ENCODE data around the gene ADAM19.

Gene ADAM19

DNA sequence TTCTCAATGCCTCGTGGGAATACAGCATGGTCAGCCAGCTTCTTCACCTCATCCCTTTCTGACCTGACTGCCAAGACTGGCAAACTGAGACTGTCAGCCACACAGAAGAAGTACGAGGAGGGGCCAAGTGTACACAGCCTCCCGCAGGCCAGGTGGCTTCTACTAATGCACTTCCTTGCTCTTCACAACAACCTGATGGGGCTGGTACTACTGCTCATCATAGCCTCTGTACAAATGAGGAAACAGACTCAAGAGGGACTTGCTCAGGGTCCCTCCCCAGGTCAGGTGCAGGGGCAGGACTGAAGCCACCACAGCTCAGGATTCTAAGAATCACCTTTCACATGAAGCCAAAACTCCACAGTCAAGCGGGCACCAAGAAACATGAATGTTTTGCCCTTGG lies 94.3 kb downstream of the ADAM19 start:
- no peak for DNase-seq

DNA sequence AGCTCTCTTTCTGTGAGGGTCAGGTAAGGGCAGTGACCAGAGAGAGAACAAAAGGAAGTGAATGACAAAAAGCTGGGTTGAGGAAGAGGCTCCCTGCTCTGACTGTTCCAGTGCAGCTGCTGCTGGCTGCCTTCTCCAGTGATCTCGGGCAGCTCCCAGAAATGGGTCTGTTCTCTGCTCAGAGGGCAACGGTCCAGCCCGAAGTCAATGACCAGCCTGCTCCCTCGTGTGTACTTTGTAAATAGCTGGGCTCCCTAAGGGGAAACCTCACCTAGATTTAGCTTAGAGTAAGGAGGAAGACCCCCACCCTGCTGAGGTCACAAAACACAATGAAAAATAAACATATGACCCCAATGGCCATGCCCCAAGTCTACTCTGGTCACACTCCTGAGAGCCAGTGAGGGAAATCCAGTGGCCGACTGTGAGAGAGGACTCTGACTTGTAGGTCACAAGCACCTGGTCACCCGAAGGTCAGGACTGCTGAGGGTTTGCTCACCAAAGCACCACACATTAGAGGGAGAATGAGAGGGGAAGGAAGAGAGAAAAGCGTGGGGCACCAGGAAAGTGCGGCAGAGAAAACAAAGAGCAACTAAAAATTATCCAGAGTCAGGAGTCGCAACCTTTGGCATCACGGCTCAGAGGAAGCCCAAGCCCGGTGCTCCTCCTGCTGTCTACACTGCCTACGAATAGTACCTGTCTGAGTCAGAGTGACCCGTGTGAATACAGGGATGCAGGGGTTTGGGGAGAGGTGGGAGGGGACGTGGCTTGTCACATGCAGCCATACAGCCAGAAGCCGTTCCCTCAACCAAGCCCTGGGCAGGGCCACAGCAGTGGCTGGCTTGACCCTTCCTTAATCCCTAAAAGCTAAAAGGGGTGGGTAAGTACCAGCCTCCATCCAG lies 95.7 kb downstream of the ADAM19 start:
- no peak for DNase-seq

DNA sequence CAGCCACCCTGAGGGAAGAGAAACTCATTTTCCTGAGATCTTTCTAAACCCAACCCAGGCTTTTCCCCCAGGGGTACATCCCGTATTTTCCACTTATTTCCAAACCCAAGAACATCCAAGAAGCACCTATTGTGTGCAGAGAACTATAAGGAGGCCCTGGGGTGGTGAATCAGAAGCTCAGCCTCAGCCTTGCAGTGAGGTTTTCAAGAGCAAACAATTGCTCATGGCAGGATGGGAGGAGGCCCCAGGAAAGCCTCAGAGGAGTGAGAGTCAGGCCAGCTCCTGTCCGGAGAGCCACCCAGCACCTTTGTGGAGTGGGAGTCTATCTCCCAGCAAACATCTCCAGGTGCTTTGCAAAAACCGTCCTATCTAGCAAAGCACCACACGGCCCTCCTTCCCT lies 96.4 kb downstream of the ADAM19 start:
- DNase-seq = no peak

DNA sequence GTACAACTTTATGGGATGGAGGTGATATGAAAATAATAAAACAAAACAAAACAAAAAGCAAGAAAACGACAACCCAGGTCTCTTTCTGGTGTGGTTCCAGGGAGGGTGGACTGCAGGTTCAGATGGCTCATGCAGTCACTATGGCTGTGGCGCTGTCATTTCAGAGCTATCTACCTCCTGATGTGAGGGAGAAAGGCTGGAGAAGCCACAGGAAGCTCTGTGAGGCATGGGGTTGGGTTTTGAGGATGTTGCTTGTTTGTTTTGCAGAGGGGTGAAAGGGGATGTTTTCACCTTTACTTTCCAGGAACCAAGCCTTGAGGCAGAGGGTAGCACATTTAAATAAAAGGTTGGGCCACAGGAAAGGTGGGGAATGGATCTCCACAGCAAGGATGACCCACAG lies 96.8 kb downstream of the ADAM19 start:
- no peak for DNase-seq

DNA sequence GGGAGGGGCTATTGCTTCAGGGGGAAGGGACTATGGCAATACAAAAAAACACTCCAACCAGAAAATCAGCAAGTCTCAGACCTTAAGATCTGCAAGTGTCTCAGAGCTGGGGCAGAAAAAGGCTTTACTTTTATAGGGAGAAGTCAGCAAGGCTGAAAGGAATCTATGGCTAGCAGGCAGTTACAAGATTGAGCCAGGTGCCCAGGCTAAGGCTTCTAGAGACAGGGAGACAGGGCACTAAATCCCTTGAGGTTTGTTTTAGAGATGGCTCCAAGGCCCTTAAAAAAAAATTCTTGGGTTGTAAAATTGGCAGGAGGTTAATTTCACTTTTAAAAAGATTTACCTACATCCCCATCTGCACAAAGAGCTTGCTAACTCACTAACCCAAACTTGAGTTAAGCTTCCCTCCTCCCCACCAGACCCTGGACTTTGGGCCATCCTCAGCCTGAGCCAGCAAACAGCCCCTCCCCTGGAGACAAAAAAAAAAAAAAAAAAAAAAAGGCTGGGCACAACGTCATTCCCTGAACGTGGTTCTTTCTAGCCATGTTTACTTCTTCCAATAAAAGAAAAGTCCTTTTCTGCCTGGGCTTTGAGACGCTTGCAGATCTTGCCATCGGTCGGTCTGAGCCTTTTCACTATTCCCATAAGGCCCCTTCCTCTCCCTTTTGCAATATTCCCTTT lies 97.6 kb downstream of the ADAM19 start:
- DNase-seq = no peak

DNA sequence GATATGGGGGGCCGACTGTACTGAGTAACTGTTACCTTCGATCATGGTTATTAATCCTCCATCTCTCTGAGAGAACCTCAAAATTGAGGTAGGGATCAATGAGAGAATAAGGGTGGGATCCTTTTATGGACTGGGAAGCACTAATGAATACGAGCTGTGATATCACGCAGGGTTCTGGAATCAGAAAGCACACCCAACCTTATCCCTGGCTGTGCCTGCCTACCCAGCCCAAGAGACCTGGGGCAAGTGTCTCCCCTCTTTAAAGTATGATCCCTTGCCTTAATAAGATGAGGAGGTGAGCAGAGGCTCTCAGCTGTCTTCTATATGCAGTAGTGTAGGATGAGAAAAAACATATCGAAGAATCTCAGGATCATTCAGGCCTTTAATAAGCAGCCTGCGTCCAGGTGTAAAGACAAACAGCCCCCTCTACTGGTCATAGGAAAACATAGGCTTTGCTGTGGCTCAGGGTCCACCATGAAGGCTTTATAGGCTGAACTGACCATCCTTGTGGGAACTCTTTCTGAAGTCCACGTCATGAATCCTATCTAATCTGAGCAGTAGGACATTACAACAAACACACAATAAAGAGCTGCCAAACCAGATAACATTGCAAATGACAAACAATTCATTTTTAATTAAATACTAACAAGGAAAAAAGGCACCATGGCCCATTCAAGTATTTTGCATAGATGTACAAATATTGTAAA lies 98.7 kb downstream of the ADAM19 start:
- DNase-seq = no peak

DNA sequence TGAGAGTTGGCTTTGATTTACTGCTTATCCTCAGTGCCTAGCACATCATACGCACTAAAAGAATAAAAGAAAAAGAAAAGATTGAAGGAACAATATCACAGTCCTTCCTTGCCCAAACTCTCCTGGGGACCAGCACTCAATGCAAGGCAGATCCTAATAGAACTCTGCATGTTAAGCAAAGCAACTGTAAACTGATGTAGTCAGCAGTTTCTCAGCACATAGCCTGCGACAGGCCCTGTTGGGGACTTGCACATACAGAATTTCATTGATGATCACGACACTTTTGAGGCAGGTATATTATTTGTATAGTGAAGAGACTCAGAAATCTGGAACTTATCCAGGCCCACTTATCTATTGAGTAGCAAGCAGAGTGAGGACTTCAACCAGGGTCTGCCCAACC lies 100.1 kb downstream of the ADAM19 start:
- no peak for DNase-seq

DNA sequence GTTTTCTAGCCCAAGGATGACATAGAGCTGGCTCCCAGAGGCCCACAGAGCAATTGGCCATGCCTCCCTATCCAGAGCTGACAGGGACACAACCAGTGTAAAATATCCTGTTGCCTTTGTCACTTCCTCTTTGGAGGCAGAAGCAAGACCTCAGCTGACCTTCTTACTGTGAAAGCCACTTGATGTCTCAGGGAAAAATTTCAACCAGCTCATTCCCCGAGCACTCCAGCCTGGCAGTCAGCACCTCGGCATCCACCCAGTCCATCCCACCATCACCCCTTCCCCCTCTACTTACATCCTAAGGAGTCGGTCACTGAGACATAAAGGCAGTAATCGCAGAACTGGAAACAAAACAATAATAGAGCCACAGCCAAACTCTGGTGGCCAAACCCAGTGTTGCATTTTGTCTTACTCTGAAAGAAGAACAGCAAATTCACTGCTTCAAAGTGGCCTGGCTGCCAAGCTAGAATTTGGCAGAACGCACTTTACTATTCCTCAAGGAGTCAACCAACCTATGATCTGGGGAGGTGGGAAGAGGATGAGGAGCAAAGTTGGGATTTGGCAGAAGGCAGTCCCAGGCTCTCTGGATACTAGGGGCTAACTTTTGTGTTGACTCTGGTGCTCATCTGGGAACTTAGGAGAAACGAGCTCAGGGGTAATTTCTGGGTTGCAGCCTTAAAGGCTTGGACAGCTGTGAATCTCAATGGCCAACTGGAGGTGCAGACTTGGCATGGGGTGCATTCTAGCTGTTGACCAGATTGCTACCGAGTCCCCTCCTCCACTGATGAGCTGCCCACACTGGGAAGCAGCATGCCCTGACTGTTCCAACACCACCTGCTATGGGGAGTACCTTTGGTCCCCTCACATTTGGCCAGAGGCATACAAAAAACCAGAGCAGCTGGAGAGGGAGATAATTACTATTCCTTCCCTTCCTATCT lies 101.9 kb downstream of the ADAM19 start:
- no peak for DNase-seq

DNA sequence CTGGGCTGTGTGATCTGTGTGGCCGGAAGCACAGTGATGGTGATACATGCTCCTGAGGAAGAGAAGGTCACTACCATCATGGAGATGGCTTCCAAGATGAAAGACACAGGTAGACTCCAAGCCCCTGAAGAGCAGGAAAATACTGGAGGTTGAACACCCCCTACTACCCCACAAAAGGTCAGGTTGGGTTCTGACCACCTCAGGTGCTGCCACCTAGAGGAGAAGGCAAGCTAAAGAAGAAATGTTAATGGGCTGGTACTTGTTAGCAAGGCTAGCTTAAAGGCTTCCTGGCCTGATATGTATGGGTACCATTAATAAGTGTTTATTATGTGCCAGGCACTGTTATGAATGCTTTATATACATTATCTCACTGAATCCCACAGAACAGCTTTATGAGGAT lies 103.9 kb downstream of the ADAM19 start:
- peak; percentile 22 to 34 for DNase-seq

DNA sequence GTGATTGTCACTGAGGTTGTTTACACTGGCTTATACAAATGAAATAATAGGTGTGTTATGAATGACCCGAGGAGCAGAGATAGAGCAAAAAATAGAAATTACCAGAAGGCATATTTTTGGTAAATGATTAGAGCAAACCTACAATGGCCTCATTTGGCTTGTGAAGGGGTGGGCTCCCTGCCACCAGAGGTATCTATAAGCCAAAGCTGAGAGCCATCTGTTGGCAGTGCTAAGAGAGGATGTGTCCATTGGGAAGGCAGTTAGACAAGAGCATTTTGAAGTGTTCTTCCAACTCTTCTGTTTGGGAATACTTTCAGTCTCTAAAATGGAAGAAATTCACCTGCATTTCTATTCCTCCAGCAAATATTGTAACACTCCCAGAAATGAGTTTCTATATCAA lies 104.9 kb downstream of the ADAM19 start:
- DNase-seq = no peak

DNA sequence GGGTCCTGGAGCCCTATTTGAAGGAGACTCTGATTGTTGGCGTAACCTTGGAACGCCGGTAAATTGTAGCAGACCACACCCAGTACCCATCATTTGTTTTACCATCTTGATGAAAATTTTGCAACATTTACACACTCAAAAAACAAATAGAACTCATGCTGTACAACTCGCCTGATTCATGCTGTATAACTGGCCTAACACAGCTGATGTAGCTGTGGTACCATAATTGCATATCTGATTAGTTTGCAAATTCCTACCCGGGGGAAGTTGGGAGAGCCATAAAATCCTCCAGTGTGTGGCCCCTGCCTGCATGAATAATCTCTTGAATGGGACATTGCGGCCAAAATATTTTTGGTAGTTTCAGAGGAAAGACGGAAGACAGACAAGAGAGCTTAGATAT lies 105.9 kb downstream of the ADAM19 start:
- no peak for DNase-seq

DNA sequence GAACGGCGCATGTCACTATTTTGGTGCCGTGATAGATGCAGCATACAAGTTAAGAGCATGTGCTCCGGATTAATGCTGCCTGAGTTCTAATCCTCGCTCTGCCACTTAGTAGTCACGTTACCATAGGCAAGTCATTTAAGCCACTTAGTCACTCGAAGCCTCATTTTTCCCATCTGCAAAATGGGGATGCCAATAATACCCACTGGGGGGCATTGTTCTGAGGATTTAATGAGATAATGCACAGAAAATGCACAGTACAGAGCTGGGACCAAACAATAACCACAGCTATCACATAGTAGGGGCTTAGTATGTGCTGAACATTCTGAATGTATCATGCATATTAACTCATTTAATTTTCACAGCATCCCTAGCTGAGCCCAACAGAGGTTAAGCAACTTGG lies 106.5 kb downstream of the ADAM19 start:
- DNase-seq = no peak

DNA sequence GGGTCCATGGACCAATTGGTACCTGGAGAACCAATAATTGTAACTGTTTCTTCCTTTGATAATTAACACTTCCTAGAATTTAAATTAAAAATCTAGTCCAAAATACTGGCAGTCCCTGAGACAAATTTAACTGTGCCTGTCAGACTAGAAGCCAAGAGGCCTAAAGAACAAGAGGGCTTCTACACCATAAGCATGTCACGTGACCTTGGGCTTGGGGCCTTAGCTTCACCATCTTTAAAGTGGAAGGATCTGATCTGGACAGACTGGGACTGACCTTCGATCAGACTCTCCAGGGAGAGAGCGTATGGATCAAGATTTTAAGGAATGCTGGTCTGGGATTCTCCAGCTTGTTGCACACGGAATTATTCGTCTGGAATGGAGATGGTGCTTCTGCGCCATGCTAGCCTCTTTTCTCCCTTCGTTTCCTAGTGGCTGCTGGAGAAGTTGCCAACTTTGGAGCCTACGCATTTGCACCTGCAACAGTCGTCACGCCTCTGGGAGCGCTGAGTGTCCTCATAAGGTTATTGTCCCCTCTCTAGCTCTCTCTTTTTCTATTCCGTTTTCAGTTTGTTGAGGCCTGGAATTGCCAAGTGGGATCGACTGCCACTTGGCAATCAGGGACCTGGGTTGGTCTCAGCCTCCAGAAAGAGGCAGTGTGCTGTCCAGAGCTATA lies 107.1 kb downstream of the ADAM19 start:
- no peak for DNase-seq

DNA sequence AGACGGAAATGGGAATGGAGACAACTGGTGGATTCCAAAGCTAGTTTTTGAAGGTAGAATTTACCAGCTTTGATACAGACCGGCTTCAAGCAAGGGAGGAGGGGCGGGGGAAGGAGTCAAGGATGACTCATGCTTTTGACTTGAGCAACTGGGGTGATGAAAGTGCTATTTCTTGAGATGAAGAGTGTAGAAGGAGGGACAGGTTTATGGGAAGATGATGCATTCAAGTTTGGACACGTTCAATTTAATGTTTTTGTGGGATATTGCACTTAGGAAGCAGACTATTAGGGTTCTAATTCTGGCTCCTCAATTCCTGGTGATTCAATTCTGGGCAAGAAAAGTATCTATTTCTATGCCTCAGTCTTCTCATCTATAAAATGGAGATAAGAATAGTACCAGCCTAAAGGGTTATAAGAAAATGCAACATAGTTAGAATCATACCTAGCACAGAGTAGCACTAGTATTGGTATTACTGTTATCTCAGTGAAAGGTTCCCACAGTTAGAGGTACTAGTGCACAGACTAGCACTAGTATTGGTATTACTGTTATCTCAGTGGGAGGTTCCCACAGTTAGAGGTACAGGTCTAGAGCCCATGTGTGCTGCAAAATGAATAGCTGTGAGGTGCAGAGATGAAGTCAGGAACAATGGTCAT lies 110.9 kb downstream of the ADAM19 start:
- peak; percentile 37 to 41 for DNase-seq

DNA sequence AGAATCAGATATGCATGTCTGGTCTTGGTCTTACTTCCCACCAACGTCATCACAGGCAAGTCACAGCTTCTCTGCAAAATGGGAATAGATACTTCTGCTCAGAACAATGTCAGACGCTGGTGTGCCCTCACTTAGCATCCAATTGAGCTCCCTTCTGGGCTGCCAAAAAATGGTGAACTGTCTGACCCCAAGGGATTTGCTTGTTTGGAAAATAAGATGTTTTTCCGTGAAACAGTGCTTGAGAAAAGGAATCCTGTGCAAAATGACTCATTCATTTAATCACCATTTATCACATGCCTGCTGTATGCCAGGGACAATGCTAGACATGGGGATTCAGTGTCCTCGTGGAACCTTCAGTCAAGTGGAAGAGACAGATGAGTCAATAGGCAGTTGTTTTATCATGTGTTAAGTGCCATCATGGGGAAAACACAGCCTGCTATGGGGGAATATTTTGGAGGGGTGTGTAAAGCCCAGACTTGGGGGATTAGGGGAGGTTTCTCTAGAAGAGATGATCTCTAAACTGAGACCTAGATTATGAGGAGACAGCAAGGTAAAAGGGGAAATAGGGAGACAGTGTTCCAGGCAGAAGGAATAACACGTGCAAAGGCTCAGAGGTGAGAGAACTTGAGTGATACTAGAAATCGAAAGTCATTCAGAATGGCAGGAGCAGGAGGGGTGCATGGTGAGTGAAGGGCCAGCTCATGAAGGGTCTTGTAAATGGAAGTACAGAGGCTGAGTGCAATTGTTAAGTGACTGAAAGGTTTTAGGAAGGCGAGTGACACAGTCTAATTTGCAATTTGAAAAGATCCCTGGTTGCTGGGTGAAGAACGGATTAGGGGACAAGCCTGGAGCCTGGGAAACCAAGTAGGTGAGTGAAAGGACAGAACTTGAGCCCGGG lies 111.7 kb downstream of the ADAM19 start:
- DNase-seq = no peak

DNA sequence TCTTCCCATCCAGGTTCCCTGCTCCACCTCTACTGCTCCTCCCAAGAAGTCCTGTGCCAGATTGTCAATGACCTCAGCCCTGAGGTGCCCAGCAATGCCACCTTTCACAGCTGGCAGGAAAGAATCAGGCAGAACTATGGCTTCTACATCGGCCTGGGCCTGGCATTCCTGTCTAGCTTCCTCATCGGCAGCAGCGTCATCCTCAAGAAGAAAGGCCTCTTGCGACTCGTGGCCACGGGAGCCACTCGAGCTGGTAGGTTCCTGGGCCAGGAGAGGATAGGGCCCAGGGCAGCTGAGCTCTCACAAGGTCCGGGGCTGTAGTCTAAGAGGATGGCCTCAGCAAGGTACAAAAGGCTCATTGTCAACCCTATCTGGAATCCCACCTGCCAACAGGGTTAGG lies 112.5 kb downstream of the ADAM19 start:
- DNase-seq = no peak

DNA sequence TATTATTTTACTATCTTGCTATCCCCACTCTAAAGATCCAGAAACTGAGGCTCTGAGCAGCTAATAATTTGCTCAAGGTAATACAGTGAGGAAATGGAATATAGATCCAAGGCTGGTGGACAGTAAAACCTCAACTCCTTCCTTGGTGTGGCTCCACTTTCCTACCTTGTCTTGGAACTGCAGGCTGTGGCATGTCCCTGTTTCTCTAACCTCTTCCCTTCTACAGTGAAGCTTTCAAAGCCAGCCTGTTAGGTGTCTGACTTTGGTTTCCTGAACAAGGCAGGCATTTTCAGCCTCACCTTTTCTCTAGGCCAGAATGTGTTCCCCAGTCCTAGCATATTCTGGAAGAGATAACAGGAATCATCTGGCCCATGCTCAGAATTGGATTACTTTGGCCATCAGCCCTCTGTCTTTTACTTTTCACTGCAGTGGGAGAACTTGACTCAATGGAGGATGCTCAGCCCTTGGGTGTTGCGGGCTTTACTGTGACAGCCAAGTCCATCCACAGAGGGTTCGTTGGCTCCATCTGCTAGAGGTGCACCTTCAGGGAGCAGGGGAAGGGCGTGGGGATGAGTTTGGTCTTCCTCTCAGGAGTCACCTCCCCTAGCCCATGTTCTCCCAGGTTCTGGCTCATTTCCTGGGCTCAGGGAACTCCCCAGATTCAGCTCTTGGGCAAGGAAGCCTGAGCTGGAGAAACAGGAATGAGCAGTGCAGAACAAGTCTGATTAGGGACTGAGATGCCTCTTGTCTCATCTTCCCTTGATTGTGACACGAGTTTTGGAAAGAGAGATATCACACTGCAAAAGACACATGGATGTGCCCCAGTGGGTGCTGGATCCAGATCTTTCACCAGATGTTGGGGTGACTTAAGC lies 114.4 kb downstream of the ADAM19 start:
- no peak for DNase-seq

DNA sequence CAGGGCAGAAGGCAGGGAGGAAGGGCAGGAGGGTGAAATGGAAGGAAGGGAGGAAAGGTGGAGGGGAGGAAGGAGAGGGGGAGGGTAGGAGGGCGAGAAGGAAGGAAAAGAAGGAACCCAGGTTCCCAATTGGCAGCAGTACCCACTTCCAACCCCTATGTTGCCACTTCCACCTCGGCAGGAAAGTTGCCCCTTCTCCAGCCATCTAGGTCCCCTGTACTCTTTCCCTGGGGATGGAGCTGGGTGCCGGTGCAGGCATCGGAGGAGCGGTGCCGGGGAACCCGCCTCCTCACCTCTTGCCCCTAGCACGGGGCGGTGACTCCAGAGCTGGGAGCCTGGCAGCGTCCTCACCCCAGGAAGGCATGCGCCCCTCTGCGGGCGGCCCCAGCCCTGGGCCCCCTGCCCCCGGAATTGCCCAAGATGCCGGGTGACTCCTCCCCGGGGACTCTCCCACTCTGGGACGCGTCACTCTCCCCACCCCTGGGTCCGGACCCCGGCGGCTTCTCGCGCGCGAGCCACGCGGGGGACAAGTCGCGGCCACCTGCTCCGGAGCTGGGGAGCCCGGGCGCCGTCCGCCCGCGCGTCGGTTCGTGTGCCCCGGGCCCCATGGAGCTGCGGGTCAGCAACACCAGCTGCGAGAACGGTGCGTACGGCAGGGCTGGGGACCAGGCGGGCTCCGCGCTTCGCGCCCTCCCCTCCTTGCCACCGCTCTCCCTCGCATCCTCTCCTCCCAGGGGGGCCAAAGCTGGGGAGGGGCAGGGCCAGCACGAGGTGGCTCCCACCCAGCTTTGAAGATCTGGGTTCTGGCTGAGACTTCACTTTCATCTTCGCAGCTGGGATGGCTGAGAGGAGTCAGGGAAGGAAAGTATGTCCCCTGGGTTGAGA lies 115.6 kb downstream of the ADAM19 start, which contains the start of gene NIPAL4:
TSS of gene NIPAL4 (plus strand) at position 499 of the 885 bp plus-strand sequence. CDS start at position 607, 108 bp downstream.
- DNase-seq = peak; percentile 21 to 39

Measured in stimulated activated CD4-positive, alpha-beta T cell treated with anti-CD3 and anti-CD28 coated beads, Interleukin-2, amount 100 ng/mL, for 48 hours (primary cell).